ENCODE results near the gene CEBPZOS. TPM values are rescaled to one million over a fixed set of nuclear protein-coding genes. Genes with fewer than 3 reads are reported as not detected.
"Not testable (repeated sequence)": the region's sequence is repeated elsewhere in the genome, so short reads cannot be mapped to it uniquely, and the experiment has no call there.

The CEBPZOS gene
- total RNA-seq, 6 experiments from 2014 or later: 55.2 to 66.6 (median 63.5) TPM

GRCh38 chr2:37203708-37204107 is 7.4 kb downstream of the CEBPZOS start:
- H3K36me3 Mint-ChIP-seq (ENCODE audit: low read depth): peaks cover 70% of the 10 kb centered on the region
- H3K4me3 Mint-ChIP-seq: no peak overlapping the region
- no peak overlapping the region for H3K27ac Mint-ChIP-seq
- no peak for TF ChIP-seq CTCF (IDR thresholded peaks at IDR 0.05)
- peaks cover 15% of the 10 kb centered on the region; the same call in 1 of the 2 replicates for H3K4me1 Mint-ChIP-seq (ENCODE audit: low read depth)
- no peak for DNase-seq
- peaks cover 11% of the 10 kb centered on the region for H3K9me3 Mint-ChIP-seq
- H3K27me3 Mint-ChIP-seq (ENCODE audit: insufficient read depth): no peaks in the 10 kb centered on the region; the same call in 1 of the 2 replicates

- not testable (repeated sequence) for H3K4me3 Mint-ChIP-seq; H3K27ac Mint-ChIP-seq; H3K27me3 Mint-ChIP-seq (ENCODE audit: insufficient read depth); DNase-seq
- H3K36me3 Mint-ChIP-seq (ENCODE audit: low read depth): peaks cover 85% of the 10 kb centered on the region
- H3K4me1 Mint-ChIP-seq (ENCODE audit: low read depth): peaks cover 15% of the 10 kb centered on the region; the same call in 1 of the 2 replicates
- H3K9me3 Mint-ChIP-seq: peaks cover 14% of the 10 kb centered on the region
Measured at GRCh38 chr2:37205071-37205661, 8.9 kb downstream of the CEBPZOS start.

GRCh38 chr2:37205689-37206341 is 9.5 kb downstream of the CEBPZOS start:
- peaks cover 91% of the 10 kb centered on the region for H3K36me3 Mint-ChIP-seq (ENCODE audit: low read depth)
- TF ChIP-seq CTCF (IDR thresholded peaks at IDR 0.05): no peak
- H3K4me1 Mint-ChIP-seq (ENCODE audit: low read depth): peaks cover 14% of the 10 kb centered on the region; the same call in 1 of the 2 replicates
- peaks cover 3% of the 10 kb centered on the region for H3K27me3 Mint-ChIP-seq (ENCODE audit: insufficient read depth)
- no peak overlapping the region; the same call in 1 of the 2 replicates for H3K27ac Mint-ChIP-seq
- DNase-seq: no peak
- H3K9me3 Mint-ChIP-seq: peaks cover 14% of the 10 kb centered on the region
- no peak overlapping the region for H3K4me3 Mint-ChIP-seq

GRCh38 chr2:37206760-37207159 is 10.5 kb downstream of the CEBPZOS start:
- H3K9me3 Mint-ChIP-seq: peaks cover 14% of the 10 kb centered on the region
- not testable (repeated sequence) for H3K27me3 Mint-ChIP-seq (ENCODE audit: insufficient read depth); DNase-seq; H3K4me3 Mint-ChIP-seq; H3K27ac Mint-ChIP-seq
- H3K4me1 Mint-ChIP-seq (ENCODE audit: low read depth): peaks cover 14% of the 10 kb centered on the region
- peaks cover 95% of the 10 kb centered on the region for H3K36me3 Mint-ChIP-seq (ENCODE audit: low read depth)

GRCh38 chr2:37211212-37211611 is 14.9 kb downstream of the CEBPZOS start:
- peaks cover 14% of the 10 kb centered on the region for H3K9me3 Mint-ChIP-seq
- peak overlapping the region; percentile 3; the same call in 1 of the 2 replicates for H3K27ac Mint-ChIP-seq
- DNase-seq: peak; percentile 19
- no peak overlapping the region for H3K4me3 Mint-ChIP-seq
- peaks cover 70% of the 10 kb centered on the region for H3K36me3 Mint-ChIP-seq (ENCODE audit: low read depth)
- peaks cover 23% of the 10 kb centered on the region for H3K4me1 Mint-ChIP-seq (ENCODE audit: low read depth)
- H3K27me3 Mint-ChIP-seq (ENCODE audit: insufficient read depth): peaks cover 3% of the 10 kb centered on the region
- TF ChIP-seq CTCF (IDR thresholded peaks at IDR 0.05): no peak

- Mint-ChIP-seq H3K4me3 (no peak overlapping the region), H3K27ac (peak overlapping the region; percentile 22; the same call in 1 of the 2 replicates), H3K4me1 (ENCODE audit: low read depth) (peaks cover 23% of the 10 kb centered on the region), H3K9me3 (peaks cover 14% of the 10 kb centered on the region), H3K36me3 (ENCODE audit: low read depth) (peaks cover 67% of the 10 kb centered on the region), H3K27me3 (ENCODE audit: insufficient read depth) (peaks cover 3% of the 10 kb centered on the region)
- DNase-seq: peak; percentile 9
- TF ChIP-seq CTCF (IDR thresholded peaks at IDR 0.05): no peak
Measured at GRCh38 chr2:37211939-37212338, 15.6 kb downstream of the CEBPZOS start.
